GM13976 (cell line): ENCODE results near the gene GRAMD1B.

Source experiments
- DNase-seq: peaks from one replicate; pipeline ENCODE4 v3.0.0; 2012; ENCODE audit warnings: low spot score
- CTCF ChIP-seq: IDR thresholded peaks from 2 replicates; pipeline ENCODE4 v1.5.1; 2012; ENCODE audit warnings: borderline replicate concordance, mild to moderate bottlenecking; ENCODE audit not compliant: insufficient read depth; ENCODE audit errors: extremely low read depth, missing control alignments, control extremely low read depth
- in situ Hi-C: fragments of 300-500 bp; cut with MboI; formaldehyde crosslinking; loops from one replicate; pipeline ENCODE4 v1.12.0; 2022; ENCODE audit warnings: low sequenced_read_pairs, mixed read lengths, inconsistent platforms; ENCODE audit not compliant: unreplicated experiment

Gene GRAMD1B

GRCh38 chr11:123545726-123546270 is 115.7 kb downstream of the GRAMD1B start:
- in situ Hi-C loops, result no loop called here
- DNase-seq, result no peak
- TF ChIP-seq CTCF, result no peak

- DNase-seq, result no peak
- in situ Hi-C loops, result no loop called here
- no peak for TF ChIP-seq CTCF
Measured at GRCh38 chr11:123546515-123546914, 116.4 kb downstream of the GRAMD1B start.

- no peak for TF ChIP-seq CTCF
- DNase-seq, result peak; percentile 67
- in situ Hi-C loops, result no loop called here
Measured at GRCh38 chr11:123547180-123547579, 117.1 kb downstream of the GRAMD1B start.

- in situ Hi-C loops, result no loop called here
- DNase-seq, result no peak
- no peak for TF ChIP-seq CTCF
Measured at GRCh38 chr11:123548774-123549173, 118.7 kb downstream of the GRAMD1B start.

GRCh38 chr11:123549926-123550917 is 120.2 kb downstream of the GRAMD1B start:
- no peak for TF ChIP-seq CTCF
- in situ Hi-C loops, result loop anchor here (25.0 kb wide), 1 partner anchor 438 kb away; no protein-coding TSS in a partner anchor
- DNase-seq, result no peak

GRCh38 chr11:123551079-123551478 is 121.0 kb downstream of the GRAMD1B start:
- in situ Hi-C loops, result loop anchor here (25.0 kb wide), 1 partner anchor 439 kb away; no protein-coding TSS in a partner anchor
- no peak for DNase-seq
- TF ChIP-seq CTCF, result no peak
